IMR-90 (cell line): ENCODE data around the gene MRPL33. TPM values are rescaled to one million over a fixed set of nuclear protein-coding genes. Genes with fewer than 3 reads are reported as not detected.

ENCODE experiments used
- ATAC-seq: fragments of 200-7000 bp; cut with Tn5 transposase; 2 replicates; pipeline ENCODE4 v1.9.1; 2020; ENCODE audit warnings: low read depth, mild to moderate bottlenecking, moderate library complexity
- BruUV-seq: library from RNA; stranded (reverse); fragments of 400-500 nt; replicated peaks from 2 replicates; lab custom pipeline; 2021; lab: Mats Ljungman, UMichigan
- CTCF ChIA-PET: fragments of 300-600 bp; formaldehyde crosslinking; extraction: SDS; loops from one replicate; lab custom pipeline; 2021; ENCODE audit warnings: antibody characterized with exemption; lab: Yijun Ruan, JAX
- POLR2A ChIA-PET: fragments of 300-600 bp; sonication (Branson Sonifier 250); formaldehyde crosslinking; loops from one replicate; lab custom pipeline; 2022; ENCODE audit warnings: antibody characterized with exemption; ENCODE audit not compliant: unreplicated experiment; lab: Charles Lee
- DNase-seq: peaks from one replicate; pipeline ENCODE4 v3.0.0; 2013
- H2AFZ ChIP-seq: replicated peaks from 2 replicates; pipeline ENCODE3; 2013; ENCODE audit warnings: low read length, mild to moderate bottlenecking; ENCODE audit not compliant: poor library complexity
- H2AK5ac ChIP-seq: 2 replicates; pipeline ENCODE4 v1.6.1; 2013; ENCODE audit warnings: low read depth, low read length, inconsistent platforms
- H2AK9ac ChIP-seq: replicated peaks from 2 replicates; pipeline ENCODE3; 2013; ENCODE audit warnings: mild to moderate bottlenecking, low read depth, low read length, moderate library complexity; ENCODE audit not compliant: poor library complexity
- H2BK120ac ChIP-seq: 2 replicates; pipeline ENCODE4 v1.6.1; 2013; ENCODE audit warnings: low read depth, low read length, inconsistent platforms
- H2BK15ac ChIP-seq: 3 replicates; pipeline ENCODE4 v1.6.1; 2013; ENCODE audit warnings: low read depth, low read length, inconsistent platforms
- H2BK20ac ChIP-seq: 2 replicates; pipeline ENCODE4 v1.6.1; 2013; ENCODE audit warnings: low read depth, mild to moderate bottlenecking, inconsistent platforms, low read length, moderate library complexity
- H2BK5ac ChIP-seq: 2 replicates; pipeline ENCODE4 v1.6.1; 2013; ENCODE audit warnings: mild to moderate bottlenecking, low read depth, low read length, inconsistent platforms; ENCODE audit not compliant: poor library complexity, severe bottlenecking
- H3K14ac ChIP-seq: replicated peaks from 2 replicates; pipeline ENCODE4 v1.6.1; 2013; ENCODE audit warnings: low read depth, low read length, inconsistent platforms
- H3K18ac ChIP-seq: 2 replicates; pipeline ENCODE4 v1.6.1; 2013; ENCODE audit warnings: low read depth, low read length, control low read depth
- H3K23ac ChIP-seq: 2 replicates; pipeline ENCODE4 v1.6.1; 2013; ENCODE audit warnings: low read depth, low read length, inconsistent platforms
- H3K27ac ChIP-seq: 2 replicates; pipeline ENCODE4 v1.5.1; 2013; ENCODE audit warnings: mild to moderate bottlenecking, control low read depth, low read length; ENCODE audit not compliant: insufficient read depth
- H3K27me3 ChIP-seq: 2 replicates; pipeline ENCODE4 v1.6.1; 2013; ENCODE audit warnings: low read length; ENCODE audit not compliant: control insufficient read depth, insufficient read depth
- H3K36me3 ChIP-seq: 2 replicates; pipeline ENCODE4 v1.6.1; 2013; ENCODE audit warnings: low read length, mixed read lengths; ENCODE audit not compliant: control insufficient read depth, insufficient read depth
- H3K4ac ChIP-seq: 2 replicates; pipeline ENCODE4 v1.6.1; 2013; ENCODE audit warnings: low read depth, low read length, inconsistent platforms
- H3K4me1 ChIP-seq: 2 replicates; pipeline ENCODE4 v1.6.1; 2013; ENCODE audit warnings: low read length, mixed read lengths; ENCODE audit not compliant: control insufficient read depth, insufficient read depth
- H3K4me2 ChIP-seq: 2 replicates; pipeline ENCODE4 v1.6.1; 2013; ENCODE audit warnings: low read depth, mild to moderate bottlenecking, control low read depth, low read length, moderate library complexity
- H3K4me3 ChIP-seq: 2 replicates; pipeline ENCODE4 v1.5.1; 2013; ENCODE audit warnings: low read depth, mild to moderate bottlenecking, control low read depth, low read length, moderate library complexity; ENCODE audit not compliant: insufficient read depth
- H3K56ac ChIP-seq: 2 replicates; pipeline ENCODE4 v1.6.1; 2013; ENCODE audit warnings: low read length, inconsistent platforms; ENCODE audit not compliant: insufficient read depth; ENCODE audit errors: extremely low read depth
- H3K79me1 ChIP-seq, 2 experiments: 2 replicates each; pipeline ENCODE4 v1.6.1; 2013; ENCODE audit warnings: low read length in 2 of 2, inconsistent platforms in 1 of 2, low read depth in 1 of 2
- H3K9ac ChIP-seq: 2 replicates; pipeline ENCODE4 v1.6.1; 2013; ENCODE audit warnings: low read depth, low read length, control low read depth
- H3K9me1 ChIP-seq: 2 replicates; pipeline ENCODE4 v1.6.1; 2013; ENCODE audit warnings: low read length, inconsistent platforms; ENCODE audit not compliant: insufficient read depth
- H3K9me3 ChIP-seq: 2 replicates; pipeline ENCODE4 v1.6.1; 2013; ENCODE audit warnings: low read length; ENCODE audit not compliant: control insufficient read depth, insufficient read depth
- H4K20me1 ChIP-seq: 2 replicates; pipeline ENCODE4 v1.6.1; 2013; ENCODE audit warnings: low read length, inconsistent platforms; ENCODE audit not compliant: insufficient read depth
- H4K5ac ChIP-seq: 2 replicates; pipeline ENCODE4 v1.6.1; 2013; ENCODE audit warnings: mild to moderate bottlenecking, low read depth, low read length, control low read depth
- H4K8ac ChIP-seq, 2 experiments: 2 replicates each; pipeline ENCODE4 v1.6.1; 2013; ENCODE audit warnings: low read depth in 2 of 2, low read length in 2 of 2, control low read depth in 1 of 2, inconsistent platforms in 1 of 2
- H4K91ac ChIP-seq: 2 replicates; pipeline ENCODE4 v1.6.1; 2013; ENCODE audit warnings: low read depth, low read length, inconsistent platforms; ENCODE audit not compliant: insufficient read depth
- CEBPB ChIP-seq: IDR thresholded peaks from 2 replicates; pipeline ENCODE4 v1.6.1; 2012; ENCODE audit warnings: low read depth, low read length, improper control_type of control experiment
- CHD1 ChIP-seq: IDR thresholded peaks from 2 replicates; pipeline ENCODE4 v1.6.1; 2012; ENCODE audit warnings: low read depth, low read length, improper control_type of control experiment
- FOS ChIP-seq: fragments of 150-350 bp; IDR thresholded peaks from 2 replicates; pipeline ENCODE4 v1.6.1; 2016; ENCODE audit warnings: low read depth, low read length
- MAFK ChIP-seq: IDR thresholded peaks from 2 replicates; pipeline ENCODE4 v1.6.1; 2012; ENCODE audit warnings: low read depth, low read length, improper control_type of control experiment
- MAZ ChIP-seq: IDR thresholded peaks from 2 replicates; pipeline ENCODE4 v1.6.1; 2012; ENCODE audit warnings: low read depth, mild to moderate bottlenecking, low read length, improper control_type of control experiment, moderate library complexity, borderline replicate concordance
- RCOR1 ChIP-seq: IDR thresholded peaks from 2 replicates; pipeline ENCODE4 v1.6.1; 2012; ENCODE audit warnings: mild to moderate bottlenecking, low read length, improper control_type of control experiment; ENCODE audit not compliant: insufficient replicate concordance
- RFX5 ChIP-seq: IDR thresholded peaks from 2 replicates; pipeline ENCODE4 v1.8.0; 2012; ENCODE audit warnings: low read depth, mild to moderate bottlenecking, low read length, moderate library complexity
- WGBS, 2 experiments: methylation state at CpG; one replicate each; pipeline versions ENCODE4 v1.1.5 to v1.1.7; 2013; ENCODE audit warnings: missing lambda C conversion rate in 2 of 2; ENCODE audit not compliant: insufficient read length in 1 of 2; ENCODE audit errors: extremely low coverage in 2 of 2; 5-methylcytosine and 5-hydroxymethylcytosine counted together
- dilution Hi-C: fragments of 300-500 bp; cut with HindIII; formaldehyde crosslinking; loops from one replicate; pipeline ENCODE4 v1.14.3; 2018; ENCODE audit warnings: low sequenced_read_pairs; ENCODE audit not compliant: unreplicated experiment
- in situ Hi-C: fragments of 300-500 bp; cut with MboI; formaldehyde crosslinking; loops from 3 replicates; pipeline ENCODE4 v1.14.3; 2019; ENCODE audit warnings: low sequenced_read_pairs, inconsistent platforms, mixed read lengths
- intact Hi-C: fragments of 100-400 bp; cut with micrococcal nuclease; formaldehyde crosslinking; loops from 2 replicates; pipeline ENCODE4 v1.10.0; 2022
- polyA plus RNA-seq, 3 experiments: library from polyadenylated mRNA; depleted of rRNA; stranded (reverse); fragments of >200 nt; gene quantifications; 2 replicates each; pipeline ENCODE4 v1.2.3, GENCODE V29; 2012; ENCODE audit warnings: low replicate concordance in 1 of 3
- total RNA-seq: library from RNA; depleted of rRNA; stranded (reverse); fragments of >200 nt; gene quantifications from 2 replicates; pipeline ENCODE4 v1.2.3, GENCODE V29; 2012
- TF ChIP-seq, protein P1 (sequence below): conservative IDR thresholded peaks from 2 replicates; pipeline ENCODE4 v1.5.1; 2012; ENCODE audit warnings: mild to moderate bottlenecking, low read depth, low read length, improper control_type of control experiment
- TF ChIP-seq, protein P2 (sequence below): fragments of 150-350 bp; IDR thresholded peaks from 2 replicates; pipeline ENCODE4 v1.6.1; 2017; ENCODE audit warnings: mild to moderate bottlenecking, antibody characterized with exemption, low read length, low read depth

The MRPL33 gene
- total and polyA plus RNA-seq, 2 of the 4 experiments (the other 2 are of a cell fraction): 13.3 to 101 TPM

DNA sequence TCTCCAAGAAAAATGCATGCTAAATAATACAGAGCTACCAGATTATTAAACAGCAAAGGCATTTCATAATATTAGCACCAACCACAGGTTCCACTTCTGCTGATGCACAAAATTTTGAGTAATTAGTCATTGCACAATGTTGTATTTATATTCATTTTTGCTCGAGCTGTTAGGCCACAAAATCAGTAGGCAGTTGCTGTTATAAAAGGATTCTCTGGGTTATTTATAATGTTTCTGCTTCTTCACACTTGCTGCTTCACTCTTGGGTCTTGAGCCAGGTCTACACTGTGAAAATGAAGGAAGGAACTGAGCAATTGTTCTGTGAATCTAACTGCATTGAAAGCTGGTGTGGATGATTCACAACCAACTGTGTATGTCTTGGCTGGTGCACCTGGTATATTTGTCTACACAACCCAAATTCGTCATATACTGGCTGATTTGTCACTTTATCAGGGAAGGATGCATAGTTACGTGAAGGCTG is 38.3 kb downstream of the MRPL33 start:
- WGBS, 2 experiments: no CpG with 5 or more reads among the region's 3 CpGs
- Histone ChIP-seq H3K4ac (peak overlapping the region; percentile 1; the same call in 1 of the 2 replicates), H4K20me1 (no peaks in the 10 kb centered on the region), H2BK5ac (peak overlapping the region; percentile 45), H3K14ac (no peak overlapping the region), H2AK9ac (no peak overlapping the region), H2AK5ac (no peak overlapping the region), H3K4me1 (peaks cover 11% of the 10 kb centered on the region), H4K91ac (no peak overlapping the region), H4K5ac (no peak overlapping the region), H3K79me1 (peaks cover 0 to 3% of the 10 kb centered on the region in 2 experiments; a peak in 1 of 4 replicates), H2BK15ac (no peak overlapping the region), H3K4me3 (no peak overlapping the region), H3K23ac (no peak overlapping the region), H3K36me3 (no peaks in the 10 kb centered on the region), H3K9me3 (no peaks in the 10 kb centered on the region), H3K9ac (no peak overlapping the region), H2BK20ac (no peak overlapping the region; the same call in 1 of the 2 replicates), H2AFZ (no peak overlapping the region), H2BK120ac (peak overlapping the region; percentile 4; the same call in 1 of the 2 replicates), H3K56ac (no peak overlapping the region), H3K18ac (no peak overlapping the region), H3K9me1 (peaks cover 11% of the 10 kb centered on the region; the same call in 1 of the 2 replicates), H4K8ac (0 out of 4 replicates have a peak overlapping the region, but pooled peaks of 1 of the 2 experiments have one; percentile 0), H3K4me2 (peak overlapping the region; percentile 11; the same call in 1 of the 2 replicates), H3K27ac (no peak overlapping the region), H3K27me3 (no peaks in the 10 kb centered on the region)
- DNase-seq (peak; percentile 93), ATAC-seq (peak; percentile 75)
- intact Hi-C loops (no loop called here), dilution Hi-C loops (no loop called here), in situ Hi-C loops (no loop called here)
- ChIA-PET POLR2A (no interaction called here), CTCF (interaction anchor here (0.6 kb wide), 3 partner anchors 17 to 183 kb away, joined by 3 read pairs; no protein-coding TSS in a partner anchor)
- no TSS peak for BruUV-seq
- TF ChIP-seq RFX5: no peak
- no peak for TF ChIP-seq CHD1
- TF ChIP-seq, protein P1, sequence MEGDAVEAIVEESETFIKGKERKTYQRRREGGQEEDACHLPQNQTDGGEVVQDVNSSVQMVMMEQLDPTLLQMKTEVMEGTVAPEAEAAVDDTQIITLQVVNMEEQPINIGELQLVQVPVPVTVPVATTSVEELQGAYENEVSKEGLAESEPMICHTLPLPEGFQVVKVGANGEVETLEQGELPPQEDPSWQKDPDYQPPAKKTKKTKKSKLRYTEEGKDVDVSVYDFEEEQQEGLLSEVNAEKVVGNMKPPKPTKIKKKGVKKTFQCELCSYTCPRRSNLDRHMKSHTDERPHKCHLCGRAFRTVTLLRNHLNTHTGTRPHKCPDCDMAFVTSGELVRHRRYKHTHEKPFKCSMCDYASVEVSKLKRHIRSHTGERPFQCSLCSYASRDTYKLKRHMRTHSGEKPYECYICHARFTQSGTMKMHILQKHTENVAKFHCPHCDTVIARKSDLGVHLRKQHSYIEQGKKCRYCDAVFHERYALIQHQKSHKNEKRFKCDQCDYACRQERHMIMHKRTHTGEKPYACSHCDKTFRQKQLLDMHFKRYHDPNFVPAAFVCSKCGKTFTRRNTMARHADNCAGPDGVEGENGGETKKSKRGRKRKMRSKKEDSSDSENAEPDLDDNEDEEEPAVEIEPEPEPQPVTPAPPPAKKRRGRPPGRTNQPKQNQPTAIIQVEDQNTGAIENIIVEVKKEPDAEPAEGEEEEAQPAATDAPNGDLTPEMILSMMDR: no peak
- TF ChIP-seq MAFK: peak; percentile 62
- TF ChIP-seq, protein P2, sequence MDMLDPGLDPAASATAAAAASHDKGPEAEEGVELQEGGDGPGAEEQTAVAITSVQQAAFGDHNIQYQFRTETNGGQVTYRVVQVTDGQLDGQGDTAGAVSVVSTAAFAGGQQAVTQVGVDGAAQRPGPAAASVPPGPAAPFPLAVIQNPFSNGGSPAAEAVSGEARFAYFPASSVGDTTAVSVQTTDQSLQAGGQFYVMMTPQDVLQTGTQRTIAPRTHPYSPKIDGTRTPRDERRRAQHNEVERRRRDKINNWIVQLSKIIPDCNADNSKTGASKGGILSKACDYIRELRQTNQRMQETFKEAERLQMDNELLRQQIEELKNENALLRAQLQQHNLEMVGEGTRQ: no peak; the same call in 1 of the 2 replicates
- TF ChIP-seq RCOR1: peak; percentile 88
- TF ChIP-seq MAZ: 0 out of 2 replicates have a peak, but pooled peaks have one; percentile 17
- peak; percentile 92 for TF ChIP-seq CEBPB
- peak; percentile 33 for TF ChIP-seq FOS
